Heart left ventricle (tissue), 16 donors: Measurements from ENCODE around the gene LCT. TPM values are rescaled to one million over a fixed set of nuclear protein-coding genes. Genes with fewer than 3 reads are reported as not detected.
A peak's percentile ranks its signal among the peaks of the same experiment; 100 is the strongest.
"Not testable (repeated sequence)": the region's sequence is repeated elsewhere in the genome, so short reads cannot be mapped to it uniquely, and the experiment has no call there.

Experiments used
- ATAC-seq, 4 donors: fragments of 200-7000 bp; cut with Tn5 transposase; one replicate each; pipeline ENCODE4 v1.9.1; 2020 to 2022; ENCODE audit warnings: moderate library complexity in 4 of 4, mild to moderate bottlenecking in 3 of 4, moderate number of reproducible peaks in 1 of 4
- DNase-seq, 5 donors: peaks; one replicate each; pipeline ENCODE4 v3.0.0-alpha.2; 2020
- H3K27ac ChIP-seq, 12 donors: fragments of 200-600 bp; sonication (generic) in 4 of 12; one replicate each; pipeline versions ENCODE4 v1.5.0 to v1.8.0; 2016 to 2022; ENCODE audit warnings: mild to moderate bottlenecking in 2 of 12
- H3K27me3 ChIP-seq, 9 donors: fragments of 200-600 bp; sonication (generic) in 2 of 9; one replicate each; pipeline versions ENCODE4 v1.5.1 to v1.8.0; 2016 to 2022; ENCODE audit warnings: mild to moderate bottlenecking in 3 of 9
- H3K36me3 ChIP-seq, 9 donors: fragments of 200-600 bp; sonication (generic) in 2 of 9; one replicate each; pipeline versions ENCODE4 v1.5.0 to v1.8.0; 2018 to 2022; ENCODE audit warnings: mild to moderate bottlenecking in 2 of 9
- H3K4me1 ChIP-seq, 12 donors: fragments of 200-600 bp; sonication (generic) in 4 of 12; one replicate each; pipeline versions ENCODE4 v1.5.0 to v1.8.0; 2016 to 2022; ENCODE audit warnings: mild to moderate bottlenecking in 3 of 12
- H3K4me3 ChIP-seq, 12 donors: fragments of 200-600 bp; sonication (generic) in 4 of 12; one replicate each; pipeline versions ENCODE4 v1.5.0 to v1.8.0; 2017 to 2022; ENCODE audit warnings: mild to moderate bottlenecking in 9 of 12, moderate library complexity in 4 of 12
- H3K9me3 ChIP-seq, 12 donors: fragments of 200-600 bp; sonication (generic) in 4 of 12; one replicate each; pipeline versions ENCODE4 v1.5.0 to v1.8.0; 2016 to 2022; ENCODE audit warnings: mild to moderate bottlenecking in 1 of 12
- POLR2A ChIP-seq, 2 donors: fragments of 450-650 bp; IDR thresholded peaks; one replicate each; pipeline ENCODE4 v1.6.1; 2017; ENCODE audit warnings: antibody characterized with exemption in 2 of 2, mild to moderate bottlenecking in 2 of 2, moderate library complexity in 2 of 2
- WGBS, 4 donors: extraction: QIAGEN DNeasy Blood & Tissue Kit in 2 of 4; methylation state at CpG; one replicate each; pipeline versions ENCODE4 v1.1.5 to v1.1.7; 2013 to 2018; 5-methylcytosine and 5-hydroxymethylcytosine counted together
- intact Hi-C, 10 donors: fragments of 100-400 bp; cut with DNase I; formaldehyde crosslinking; loops; one replicate each; pipeline versions ENCODE4 v1.11.1 to v1.14.2; 2022
- long read RNA-seq, 3 donors: library from polyadenylated mRNA; unstranded; transcript quantifications; one replicate each; pipeline ENCODE4 v2.0.0, GENCODE V29; 2020 to 2021
- polyA plus RNA-seq, 2 donors: library from polyadenylated mRNA; stranded (reverse); fragments of 200-250 nt; gene quantifications; one replicate each; pipeline ENCODE4 v1.2.3, GENCODE V29; 2013
- total RNA-seq, 9 donors: library from RNA; depleted of rRNA in 2 of 9; stranded (reverse); fragments of >200 nt in 2 of 9; fragmentation: NEBNext Ultra II Directional in 3 of 9; extraction: Animal tissue kit (Norgen Biotek cat#: 25700) in 3 of 9; gene quantifications; one replicate each; pipeline versions ENCODE4 v1.1.0 to v1.2.4, GENCODE V29; 2016 to 2023
- TF ChIP-seq, protein P1 (sequence below), 12 donors: fragments of 200-600 bp; sonication (generic) in 4 of 12; IDR thresholded peaks; one replicate each; pipeline versions ENCODE4 v1.5.0 to v1.8.0; 2018 to 2022; ENCODE audit warnings: antibody characterized with exemption in 12 of 12, mild to moderate bottlenecking in 5 of 12
- donor health status: ischemic (EF 13 %, LVEDD 7.1; RV severe dilation, severe dysfunction).
- donor health status: healthy with polysubstance abuse.
- donor health status: DM: no; HTN: yes; CAD: no.
- donor health status: DM: no; HTN: no; CAD: no.
- donor health status: ischemic (EF 25% LVEDD 6.9; RV normal size, moderate dysfunction).
- donor health status: ischemic (EF 25% LVEDD 5.7; RV mildly dilated, moderate dysfunction).
- donor health status: healthy.
- donor health status: DM: yes; HTN: yes; CAD: no.
- donor health status: ischemic (EF 35%, LVEDD 5.7; RV mildly dilated, moderate dysfunction).
- donor health status: nonischemic (EF 11% LVEDD 7.7; RV severe dilation, severe dysfunction).
- donor health status: DM: yes; HTN: yes; CAD: no.
- donor health status: PGD.
- donor health status: ischemic (EF 29% LVEDD 5.4; RV normal size, mild dysfunction).
- donor health status: nonischemic (EF 23%, LVEDD 6.1; RV moderate dilation, normal function).

LCT gene
- under 1 TPM in 1 of 9 donors, not detected in 8; 0.06 TPM for total RNA-seq
- not detected for polyA plus RNA-seq
- long read RNA-seq, donor 1, result 0 reads
- long read RNA-seq, donor 2, result 0 reads
- long read RNA-seq, donor 3, result 0 reads

DNA sequence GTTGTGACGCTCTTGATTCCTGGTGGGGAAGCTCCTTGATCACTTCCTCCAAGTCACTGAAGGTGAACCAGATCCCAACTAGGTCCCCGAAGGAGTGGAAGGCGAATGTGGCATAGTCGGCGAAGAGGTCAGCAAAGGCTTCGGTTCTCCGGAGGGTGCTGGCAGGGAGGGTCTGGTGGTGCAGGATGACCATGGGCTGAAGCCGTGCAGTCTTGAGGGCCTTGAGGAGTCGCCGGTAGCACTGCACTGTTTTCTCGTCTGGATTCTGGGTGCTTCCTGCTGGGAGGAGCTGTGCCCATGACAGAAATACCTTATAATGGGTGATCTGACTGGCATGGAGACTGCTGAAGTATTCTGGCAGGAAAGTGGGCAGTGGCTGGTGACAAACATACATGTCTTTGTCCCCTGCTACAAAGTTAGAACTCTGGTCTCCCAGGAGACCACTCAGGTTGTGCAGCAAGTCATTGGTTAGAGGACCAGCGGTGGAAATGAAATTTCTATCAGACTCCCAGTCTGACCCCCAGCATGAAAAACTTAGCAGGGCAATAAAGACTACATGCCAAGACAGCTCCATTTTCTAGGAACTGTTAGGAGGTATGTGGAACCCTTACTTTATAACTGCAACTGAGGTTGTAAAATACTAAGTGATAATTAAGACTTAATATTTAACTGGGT is at the start of gene LCT:
Gene LCT (minus strand): TSS at position 589 of the 675 bp plus-strand sequence. CDS start 15 bp downstream, at position 574.
- 95 to 96% (median 96%) methylated on average over 11 to 12 of the region's 12 CpGs for WGBS, 4 donors
- DNase-seq (no peak), ATAC-seq (no peak)
- Histone ChIP-seq H3K27ac (no peak within 1 kb of the TSS), H3K27me3 (no peaks in the 10 kb centered on the region), H3K9me3 (no peaks in the 10 kb centered on the region), H3K4me1 (peaks cover 0 to 26% (median 15%) of the 10 kb centered on the region in 12 donors), H3K4me3 (no peak within 1 kb of the TSS), H3K36me3 (no peaks in the 10 kb centered on the region)
- intact Hi-C loops, result loop anchor here in 1 of 10 donors (2.0 kb wide), 1 partner anchor 42 kb away; no protein-coding TSS in a partner anchor
- TF ChIP-seq, protein P1, sequence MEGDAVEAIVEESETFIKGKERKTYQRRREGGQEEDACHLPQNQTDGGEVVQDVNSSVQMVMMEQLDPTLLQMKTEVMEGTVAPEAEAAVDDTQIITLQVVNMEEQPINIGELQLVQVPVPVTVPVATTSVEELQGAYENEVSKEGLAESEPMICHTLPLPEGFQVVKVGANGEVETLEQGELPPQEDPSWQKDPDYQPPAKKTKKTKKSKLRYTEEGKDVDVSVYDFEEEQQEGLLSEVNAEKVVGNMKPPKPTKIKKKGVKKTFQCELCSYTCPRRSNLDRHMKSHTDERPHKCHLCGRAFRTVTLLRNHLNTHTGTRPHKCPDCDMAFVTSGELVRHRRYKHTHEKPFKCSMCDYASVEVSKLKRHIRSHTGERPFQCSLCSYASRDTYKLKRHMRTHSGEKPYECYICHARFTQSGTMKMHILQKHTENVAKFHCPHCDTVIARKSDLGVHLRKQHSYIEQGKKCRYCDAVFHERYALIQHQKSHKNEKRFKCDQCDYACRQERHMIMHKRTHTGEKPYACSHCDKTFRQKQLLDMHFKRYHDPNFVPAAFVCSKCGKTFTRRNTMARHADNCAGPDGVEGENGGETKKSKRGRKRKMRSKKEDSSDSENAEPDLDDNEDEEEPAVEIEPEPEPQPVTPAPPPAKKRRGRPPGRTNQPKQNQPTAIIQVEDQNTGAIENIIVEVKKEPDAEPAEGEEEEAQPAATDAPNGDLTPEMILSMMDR (IDR thresholded peaks at IDR 0.05), result no peak
- no peak for TF ChIP-seq POLR2A (IDR thresholded peaks at IDR 0.05)

DNA sequence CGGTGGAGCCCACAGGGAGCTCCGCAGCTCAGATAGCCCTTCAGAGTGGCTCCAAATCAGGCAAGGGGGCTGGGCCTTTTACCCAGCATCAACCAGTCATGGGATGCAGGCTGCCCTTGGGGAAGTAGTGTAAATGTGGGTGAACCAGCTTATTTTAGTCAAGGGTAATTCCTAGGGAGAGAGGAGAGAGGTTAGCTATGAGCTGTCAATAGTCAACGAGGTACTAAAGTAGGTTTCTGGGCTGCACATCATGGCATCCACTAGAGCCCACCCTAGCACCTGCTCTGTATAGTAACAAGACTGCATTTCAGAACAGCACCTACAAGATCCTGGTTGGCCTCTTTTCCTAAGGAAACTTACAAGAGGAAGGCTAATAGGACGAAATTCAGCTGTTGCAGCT is 48.7 kb upstream of the LCT start:
- intact Hi-C loops, result no loop called here
- no peaks in the 10 kb centered on the region for H3K9me3 ChIP-seq
- 89 to 92% (median 91%) methylated on average over 4 of the region's 4 CpGs for WGBS, 4 donors
- no peak overlapping the region for H3K27ac ChIP-seq
- H3K4me3 ChIP-seq, result no peak overlapping the region
- DNase-seq (no peak), ATAC-seq (no peak)
- H3K27me3 ChIP-seq, result peaks cover 0 to 5% (median 0%) of the 10 kb centered on the region in 9 donors
- no peak for TF ChIP-seq POLR2A (IDR thresholded peaks at IDR 0.05)
- TF ChIP-seq, protein P1 (IDR thresholded peaks at IDR 0.05), result no peak
- H3K4me1 ChIP-seq, result peaks cover 0 to 9% (median 0%) of the 10 kb centered on the region in 12 donors
- H3K36me3 ChIP-seq, result no peaks in the 10 kb centered on the region

DNA sequence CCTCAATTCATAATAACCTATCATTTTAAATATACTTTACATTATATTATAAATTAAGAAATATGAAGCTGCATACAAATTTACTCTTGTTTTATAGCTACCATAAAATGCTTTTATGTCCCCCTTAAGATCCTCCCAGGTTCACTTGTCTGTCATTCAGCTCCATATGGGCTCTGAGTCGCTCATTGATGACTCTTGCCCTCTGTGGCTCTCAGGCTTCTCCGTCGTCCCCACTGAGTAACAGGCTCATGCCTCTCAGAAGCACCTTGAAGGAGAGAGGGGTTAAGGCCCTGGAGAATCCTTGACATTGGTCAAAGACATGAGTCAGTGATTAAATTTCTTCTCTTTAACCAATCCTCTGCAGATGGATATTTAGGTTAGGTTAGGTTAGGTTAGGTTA is 45.4 kb upstream of the LCT start:
- intact Hi-C loops, result no loop called here
- Histone ChIP-seq H3K27me3 (peaks cover 0 to 5% (median 0%) of the 10 kb centered on the region in 9 donors), H3K9me3 (no peaks in the 10 kb centered on the region), H3K27ac (no peak overlapping the region), H3K4me3 (no peak overlapping the region), H3K36me3 (no peaks in the 10 kb centered on the region), H3K4me1 (no peaks in the 10 kb centered on the region)
- no peak for DNase-seq
- no peak for ATAC-seq
- 65 to 78% (median 73%) methylated on average over 3 of the region's 3 CpGs for WGBS, 4 donors
- no peak for TF ChIP-seq POLR2A (IDR thresholded peaks at IDR 0.05)

DNA sequence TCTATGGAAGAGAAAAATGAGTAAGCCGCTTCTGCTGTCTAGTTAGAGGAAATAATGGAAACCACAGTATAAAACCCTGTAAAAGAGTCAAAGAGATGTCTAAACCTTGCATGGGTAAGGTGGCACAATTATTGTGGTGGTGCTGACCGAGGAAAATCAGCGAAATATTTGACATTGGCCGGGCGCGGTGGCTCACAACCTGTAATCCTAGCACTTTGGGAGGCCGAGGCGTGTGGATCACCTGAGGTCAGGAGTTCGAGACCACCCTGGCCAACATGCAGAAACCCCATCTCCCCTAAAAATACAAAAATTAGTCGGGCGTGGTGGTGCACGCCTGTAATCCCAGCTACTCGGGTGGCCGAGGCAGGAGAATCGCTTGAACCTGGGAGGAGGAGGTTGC is 39.8 kb upstream of the LCT start:
- H3K4me1 ChIP-seq, result peaks cover 0 to 27% (median 14%) of the 10 kb centered on the region in 12 donors
- ATAC-seq, DNase-seq, H3K9me3 ChIP-seq, intact Hi-C loops, H3K27me3 ChIP-seq: not testable (repeated sequence)
- H3K36me3 ChIP-seq, result peaks cover 0 to 12% (median 5%) of the 10 kb centered on the region in 9 donors
- 83 to 88% (median 86%) methylated on average over 15 of the region's 15 CpGs for WGBS, 4 donors
- H3K4me3 ChIP-seq, result peak overlapping the region; percentile 24 to 87 (median 78)
- H3K27ac ChIP-seq, result peak overlapping the region in 7 of 12 donors; percentile 58 to 87 (median 81)

DNA sequence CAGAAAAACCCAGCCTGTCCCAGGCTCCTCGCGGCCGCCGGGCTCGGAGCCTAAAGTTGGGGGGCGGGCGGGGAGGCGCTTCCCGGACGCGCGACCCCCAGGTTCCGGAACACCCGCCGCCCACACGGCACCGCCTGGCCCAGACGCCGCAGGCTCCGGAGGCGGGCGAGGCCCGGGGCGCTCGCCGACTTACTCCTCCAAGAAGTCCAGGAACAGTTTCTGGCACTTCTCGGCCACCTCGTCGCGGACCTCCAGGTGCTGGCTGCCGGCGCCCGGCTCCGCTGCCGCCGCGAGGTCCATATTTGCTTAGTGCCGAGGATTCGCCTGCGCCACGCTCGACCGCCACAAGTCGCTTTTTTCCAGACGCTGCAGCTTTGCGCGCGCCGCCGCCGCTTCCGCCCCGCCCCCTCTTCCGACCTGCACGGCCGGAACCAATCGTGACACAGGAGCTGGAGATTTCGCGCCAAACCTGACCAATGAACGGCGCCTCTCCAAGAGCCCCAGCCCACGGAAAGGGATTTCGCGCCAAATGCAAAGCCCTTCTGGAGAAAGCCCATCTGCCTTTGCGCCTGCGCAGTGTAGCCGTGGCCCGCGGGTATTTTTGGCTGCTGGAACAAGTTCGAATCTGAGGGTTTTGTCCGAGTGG is 39.2 kb upstream of the LCT start, which contains the start of gene MCM6:
Gene MCM6 (minus strand): TSS at position 378 of the 646 bp plus-strand sequence. CDS start 78 bp downstream, at position 300.
- ATAC-seq (peak; percentile 98 to 100 (median 99)), DNase-seq (peak; percentile 97 to 99 (median 98))
- H3K4me3 ChIP-seq, result peak within 1 kb of the TSS; percentile 24 to 87 (median 78)
- H3K9me3 ChIP-seq, result no peaks in the 10 kb centered on the region
- H3K4me1 ChIP-seq, result peaks cover 0 to 27% (median 14%) of the 10 kb centered on the region in 12 donors
- TF ChIP-seq, protein P1 (IDR thresholded peaks at IDR 0.05), result peak in 5 of 12 donors; percentile 6 to 44 (median 15)
- no peak for TF ChIP-seq POLR2A (IDR thresholded peaks at IDR 0.05)
- intact Hi-C loops, result no loop called here
- WGBS, 4 donors, result 0 to 1% (median 0%) methylated on average over 44 to 71 of the region's 71 CpGs
- peaks cover 0 to 18% (median 10%) of the 10 kb centered on the region in 9 donors for H3K36me3 ChIP-seq
- no peaks in the 10 kb centered on the region for H3K27me3 ChIP-seq
- peak within 1 kb of the TSS; percentile 21 to 87 (median 73) for H3K27ac ChIP-seq
